DMS114 treated with DMSO at 0.1 percent for 48 hours (cell line): ENCODE data around the gene LOXHD1.

Source experiments
- DNase-seq: peaks from one replicate; lab custom pipeline; 2025; ENCODE audit not compliant: unreplicated experiment; lab: John Stamatoyannopoulos, UW

The LOXHD1 gene, protein sequence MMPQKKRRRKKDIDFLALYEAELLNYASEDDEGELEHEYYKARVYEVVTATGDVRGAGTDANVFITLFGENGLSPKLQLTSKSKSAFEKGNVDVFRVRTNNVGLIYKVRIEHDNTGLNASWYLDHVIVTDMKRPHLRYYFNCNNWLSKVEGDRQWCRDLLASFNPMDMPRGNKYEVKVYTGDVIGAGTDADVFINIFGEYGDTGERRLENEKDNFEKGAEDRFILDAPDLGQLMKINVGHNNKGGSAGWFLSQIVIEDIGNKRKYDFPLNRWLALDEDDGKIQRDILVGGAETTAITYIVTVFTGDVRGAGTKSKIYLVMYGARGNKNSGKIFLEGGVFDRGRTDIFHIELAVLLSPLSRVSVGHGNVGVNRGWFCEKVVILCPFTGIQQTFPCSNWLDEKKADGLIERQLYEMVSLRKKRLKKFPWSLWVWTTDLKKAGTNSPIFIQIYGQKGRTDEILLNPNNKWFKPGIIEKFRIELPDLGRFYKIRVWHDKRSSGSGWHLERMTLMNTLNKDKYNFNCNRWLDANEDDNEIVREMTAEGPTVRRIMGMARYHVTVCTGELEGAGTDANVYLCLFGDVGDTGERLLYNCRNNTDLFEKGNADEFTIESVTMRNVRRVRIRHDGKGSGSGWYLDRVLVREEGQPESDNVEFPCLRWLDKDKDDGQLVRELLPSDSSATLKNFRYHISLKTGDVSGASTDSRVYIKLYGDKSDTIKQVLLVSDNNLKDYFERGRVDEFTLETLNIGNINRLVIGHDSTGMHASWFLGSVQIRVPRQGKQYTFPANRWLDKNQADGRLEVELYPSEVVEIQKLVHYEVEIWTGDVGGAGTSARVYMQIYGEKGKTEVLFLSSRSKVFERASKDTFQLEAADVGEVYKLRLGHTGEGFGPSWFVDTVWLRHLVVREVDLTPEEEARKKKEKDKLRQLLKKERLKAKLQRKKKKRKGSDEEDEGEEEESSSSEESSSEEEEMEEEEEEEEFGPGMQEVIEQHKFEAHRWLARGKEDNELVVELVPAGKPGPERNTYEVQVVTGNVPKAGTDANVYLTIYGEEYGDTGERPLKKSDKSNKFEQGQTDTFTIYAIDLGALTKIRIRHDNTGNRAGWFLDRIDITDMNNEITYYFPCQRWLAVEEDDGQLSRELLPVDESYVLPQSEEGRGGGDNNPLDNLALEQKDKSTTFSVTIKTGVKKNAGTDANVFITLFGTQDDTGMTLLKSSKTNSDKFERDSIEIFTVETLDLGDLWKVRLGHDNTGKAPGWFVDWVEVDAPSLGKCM (N-terminal part only)

DNA sequence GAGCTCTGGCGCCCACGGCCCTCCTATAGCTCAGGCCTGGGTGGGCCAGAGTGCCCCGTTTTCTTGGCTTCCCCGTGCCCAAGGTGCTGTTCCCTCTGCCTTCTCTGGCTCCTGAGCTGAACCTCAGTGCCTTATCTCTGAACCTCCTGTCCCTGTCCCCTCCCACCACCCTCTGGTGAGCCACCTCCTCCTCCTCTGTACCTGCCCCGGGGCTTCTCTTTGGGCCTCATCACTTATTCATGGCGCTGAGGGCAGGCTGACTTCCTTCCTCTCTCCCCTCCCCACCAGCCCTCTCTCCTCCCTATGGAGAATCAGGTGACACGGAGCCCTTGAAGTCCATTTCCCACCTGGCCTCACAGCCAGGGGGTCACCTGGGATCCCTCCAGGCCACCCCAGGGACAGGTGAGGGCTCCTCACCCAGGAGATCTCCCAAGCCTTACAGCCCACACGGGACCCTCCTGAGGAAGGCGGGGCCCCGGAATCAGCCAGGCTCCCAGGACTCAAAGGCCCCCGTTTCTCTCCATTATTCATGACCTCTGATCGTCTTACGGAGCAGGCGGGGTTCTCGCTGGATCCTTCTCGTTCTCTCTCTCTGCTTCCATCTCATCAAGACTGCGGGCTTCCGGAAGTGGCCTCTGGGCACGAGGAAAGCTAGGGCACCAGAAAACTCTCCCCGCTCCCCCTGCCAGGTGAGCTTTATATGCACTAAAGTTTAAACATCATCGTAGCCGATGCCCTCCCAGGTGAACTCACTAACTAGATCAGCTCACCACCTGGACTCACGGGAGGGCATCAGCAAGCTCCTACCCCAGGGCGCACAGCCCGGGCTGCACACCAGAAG lies at the start of gene LOXHD1:
Gene LOXHD1, minus strand, starts transcription at position 106 of the 841 bp plus-strand sequence. CDS start 187 bp downstream, outside the sequence.
- DNase-seq: no peak

DNA sequence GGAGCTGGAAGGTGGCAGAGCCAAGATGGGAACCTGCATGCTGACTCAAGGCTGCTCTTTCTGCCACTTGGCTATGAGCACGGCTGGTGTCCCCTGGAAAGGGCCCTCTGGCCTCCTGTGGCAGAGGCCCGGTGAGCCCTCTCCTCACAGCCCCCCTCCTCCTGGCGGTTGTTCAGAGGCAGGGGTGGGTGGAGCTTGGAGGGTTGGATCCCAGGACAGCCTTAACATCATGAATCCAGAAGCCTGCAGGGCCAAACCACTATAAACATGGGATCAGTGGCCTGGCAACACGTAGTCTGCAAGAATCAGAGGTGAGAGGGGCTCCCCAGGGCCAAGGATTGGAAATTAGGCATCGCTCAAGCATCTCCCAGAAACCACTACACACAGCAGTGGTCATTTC lies 48.5 kb upstream of the LOXHD1 start:
- DNase-seq: no peak

DNA sequence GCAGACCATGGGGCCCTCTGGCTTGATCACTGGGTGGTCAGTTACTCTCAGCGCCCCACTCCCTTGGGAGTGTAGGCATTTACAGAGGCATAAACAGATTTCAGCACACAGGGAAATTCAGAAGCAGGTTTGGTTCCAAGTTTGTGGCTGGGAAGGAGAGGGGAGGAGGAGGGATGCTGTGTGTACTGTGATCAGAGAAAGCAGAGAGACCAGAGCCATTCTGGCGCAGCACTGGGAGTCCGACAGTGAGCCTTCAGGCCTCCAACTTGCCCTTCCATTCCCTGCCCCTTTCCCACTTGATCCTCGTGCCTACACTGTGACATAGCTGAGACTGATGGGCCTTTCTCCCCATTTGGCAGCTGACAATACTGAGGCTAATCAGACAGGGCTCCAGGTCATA lies 47.8 kb upstream of the LOXHD1 start:
- no peak for DNase-seq

- DNase-seq: no peak
Observed at GRCh38 chr18:46704189-46704588, 47.2 kb upstream of the LOXHD1 start.

DNA sequence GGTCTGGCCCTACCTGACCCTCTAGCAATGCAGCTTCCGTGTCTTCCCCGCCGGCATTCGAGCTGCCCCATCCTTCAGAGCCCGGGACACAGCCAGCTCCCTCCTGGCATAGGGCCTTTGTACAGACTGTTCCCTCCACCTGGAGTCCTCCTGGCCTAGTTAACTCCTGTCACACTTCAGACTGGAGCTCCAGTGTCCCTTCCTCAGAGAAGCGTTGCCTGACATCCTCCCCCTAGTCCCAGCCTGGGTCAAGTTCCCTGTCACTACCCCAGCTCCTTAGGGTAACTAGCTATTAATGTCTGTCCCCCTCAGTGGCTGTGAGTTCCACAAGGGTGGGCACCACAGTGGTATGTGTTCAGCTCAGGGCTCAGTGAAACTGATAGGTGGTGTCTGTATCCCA lies 45.5 kb upstream of the LOXHD1 start:
- DNase-seq: no peak

- DNase-seq: no peak
Observed at GRCh38 chr18:46700066-46700824, 43.2 kb upstream of the LOXHD1 start.

DNA sequence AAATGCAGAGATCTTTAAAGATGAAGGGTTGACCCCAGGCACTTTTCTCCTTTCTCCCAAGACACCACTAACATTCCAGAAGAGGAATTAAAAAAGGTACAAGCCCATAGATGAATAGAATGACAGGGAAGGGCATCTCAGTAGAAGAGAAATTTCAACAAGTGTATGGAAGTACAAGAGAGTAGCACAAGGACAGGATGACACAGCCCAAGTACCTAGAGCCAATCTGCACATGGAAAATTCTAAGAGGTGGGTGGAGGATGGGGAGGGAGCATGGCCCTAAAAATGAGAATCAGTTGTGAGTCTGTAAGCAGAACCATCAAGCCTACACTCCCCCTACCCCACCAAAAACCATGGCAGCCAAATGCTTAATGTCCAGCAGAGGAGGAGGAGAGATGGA lies 39.7 kb upstream of the LOXHD1 start:
- no peak for DNase-seq

DNA sequence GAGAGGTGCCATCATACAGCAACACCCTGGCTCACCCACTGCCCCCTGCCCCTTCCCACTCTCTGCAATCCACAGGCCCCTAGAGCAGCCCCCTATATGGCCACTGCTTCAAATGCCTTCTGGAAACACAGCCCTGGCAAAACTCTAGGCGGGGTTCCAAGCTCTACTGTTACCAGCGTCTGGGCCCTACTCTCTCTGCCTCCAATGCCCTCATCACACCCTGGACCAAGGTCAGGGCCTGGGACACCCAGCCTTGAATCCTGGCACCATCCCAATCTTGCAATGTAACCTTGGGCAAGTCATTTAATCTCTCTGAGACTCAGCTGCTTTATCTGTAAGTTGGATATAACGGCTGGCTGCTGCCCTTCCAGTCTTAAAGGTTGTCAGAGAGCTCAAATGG lies 39.2 kb upstream of the LOXHD1 start:
- no peak for DNase-seq

- no peak for DNase-seq
Observed at GRCh38 chr18:46693996-46694395, 37.0 kb upstream of the LOXHD1 start.

DNA sequence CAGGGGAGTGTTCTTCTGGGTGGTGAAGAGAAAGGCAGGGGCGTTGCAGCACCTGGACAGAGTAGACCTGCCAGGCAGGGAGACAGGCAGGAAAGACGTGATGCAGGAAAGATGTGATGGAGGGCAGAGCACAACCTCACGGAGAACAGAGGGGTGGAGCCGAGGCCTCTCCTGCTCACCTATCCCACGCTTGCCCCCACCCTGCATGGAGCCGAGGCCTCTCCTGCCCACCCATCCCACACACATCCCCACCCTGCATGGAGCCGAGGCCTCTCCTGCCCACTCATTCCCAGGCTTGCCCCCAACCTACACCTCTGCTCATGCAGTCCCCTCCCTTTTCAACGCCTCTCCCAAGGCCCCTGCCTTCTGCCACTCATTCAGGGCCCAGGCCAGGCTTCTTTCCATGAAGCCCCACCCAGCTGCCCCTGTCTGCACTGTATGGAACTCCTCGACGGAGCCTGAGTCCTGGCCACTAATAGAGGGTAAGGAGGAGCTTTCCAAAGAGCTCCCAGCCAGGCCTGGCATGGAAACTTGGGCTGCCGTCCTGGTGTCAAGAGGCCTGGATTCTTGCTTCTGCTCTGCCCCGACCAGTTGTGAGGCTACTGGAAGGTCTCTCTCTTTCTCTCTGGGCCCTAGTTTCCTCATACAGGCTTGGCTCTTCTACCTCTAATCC lies 32.0 kb upstream of the LOXHD1 start:
- no peak for DNase-seq

GRCh38 chr18:46686186-46686585 lies 29.2 kb upstream of the LOXHD1 start:
- no peak for DNase-seq

DNA sequence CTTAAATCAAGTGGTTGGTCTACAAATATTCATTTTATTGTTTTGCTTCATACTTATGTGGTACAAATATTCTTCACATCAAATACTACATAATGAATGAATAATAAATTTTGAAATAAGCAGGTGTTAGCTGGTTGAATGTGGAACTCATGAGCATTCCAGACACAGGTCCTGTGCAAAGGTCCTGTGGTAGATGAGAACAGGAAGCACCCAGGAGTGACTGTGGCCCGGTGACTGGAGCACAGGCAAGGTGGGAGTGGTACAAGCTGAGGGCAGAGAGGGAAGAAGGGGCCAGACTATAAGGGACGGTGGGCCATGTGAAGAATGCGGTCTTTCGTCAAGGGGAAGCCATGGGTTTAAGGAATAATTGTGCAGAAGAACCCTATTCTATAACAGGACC lies 26.2 kb upstream of the LOXHD1 start:
- no peak for DNase-seq

DNA sequence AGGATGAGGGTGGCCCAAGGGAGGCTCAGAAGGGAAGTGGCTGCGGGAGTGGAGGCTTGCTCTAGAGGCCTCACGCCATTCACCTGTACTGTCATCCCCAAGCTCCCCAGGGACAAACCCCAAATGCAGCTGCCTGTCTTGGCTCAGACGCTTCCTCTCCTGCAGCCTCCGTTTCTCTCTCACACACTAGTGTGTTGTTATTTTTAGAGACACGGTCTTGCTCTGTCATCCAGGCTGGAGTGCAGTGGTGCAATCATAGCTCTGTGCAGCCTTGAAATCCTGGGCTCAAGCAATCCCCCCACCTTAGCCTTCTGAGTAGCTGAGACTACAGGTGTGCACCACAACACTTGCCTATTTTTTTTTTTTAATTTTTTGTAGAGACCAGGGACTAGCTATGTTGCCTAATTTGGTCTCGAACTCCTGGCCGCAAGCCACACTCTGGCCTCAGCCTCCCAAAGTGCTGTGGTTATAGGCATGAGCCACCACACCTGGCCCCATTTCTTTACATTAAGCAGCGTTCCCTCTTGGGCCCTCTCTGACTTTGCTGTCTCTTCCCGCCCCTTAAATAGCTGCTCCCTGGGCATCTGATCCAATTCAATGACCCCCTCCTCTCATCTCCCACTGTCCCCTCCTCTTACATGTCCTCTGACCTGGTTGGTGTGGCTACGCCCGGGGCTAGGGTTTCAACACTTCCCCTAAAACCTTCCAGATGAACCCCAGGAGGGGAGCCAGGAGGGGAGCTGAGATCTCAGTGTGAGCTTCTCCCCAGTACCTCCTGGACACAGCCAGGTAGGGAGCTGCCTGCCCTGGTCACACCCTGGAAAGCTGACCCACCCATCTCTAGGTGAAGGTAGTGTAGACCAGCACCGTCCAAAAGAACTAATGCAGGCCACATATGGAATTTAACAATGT lies 24.0 kb upstream of the LOXHD1 start:
- DNase-seq: no peak

GRCh38 chr18:46679846-46680598 lies 23.0 kb upstream of the LOXHD1 start:
- DNase-seq: no peak

- DNase-seq: no peak
Observed at GRCh38 chr18:46678785-46679399, 21.9 kb upstream of the LOXHD1 start.

DNA sequence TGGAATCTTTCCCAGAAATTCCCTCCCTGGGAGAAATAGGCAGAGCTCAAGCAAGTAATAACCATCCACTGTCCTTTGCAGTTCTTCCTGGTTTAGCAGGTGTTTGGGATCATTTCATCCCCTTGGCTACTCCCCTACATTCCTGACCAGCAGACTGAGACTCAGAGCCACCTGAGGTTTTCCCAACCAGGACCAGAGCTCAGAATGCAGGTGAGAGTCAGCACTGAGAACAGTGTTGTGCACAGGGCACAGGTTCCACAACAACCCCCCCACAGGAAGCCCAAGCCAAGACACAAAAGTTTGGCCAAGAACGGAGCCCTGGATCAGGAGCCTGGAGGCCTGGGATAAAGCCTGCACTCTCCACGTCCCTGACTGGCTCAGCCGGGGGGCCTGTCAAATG lies 21.0 kb upstream of the LOXHD1 start:
- no peak for DNase-seq

DNA sequence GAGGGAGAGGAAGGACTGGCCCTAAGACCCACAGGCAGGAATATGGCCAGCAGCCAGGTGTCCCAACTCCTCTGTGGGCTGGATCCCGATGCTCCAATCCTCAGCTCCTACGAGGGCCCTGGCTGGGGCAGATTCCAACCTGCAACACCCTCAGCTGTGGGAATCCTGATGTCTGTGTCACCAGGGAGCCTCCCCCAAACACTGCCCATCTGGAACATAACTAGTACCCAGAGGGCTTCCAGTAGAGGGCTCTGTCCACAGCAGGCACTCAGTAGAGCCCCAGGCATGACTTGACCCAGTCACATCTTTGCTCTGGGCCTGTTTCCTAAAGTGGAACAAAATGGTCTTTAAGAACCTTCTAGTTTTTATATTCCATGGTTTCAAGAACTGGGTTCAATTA lies 20.6 kb upstream of the LOXHD1 start:
- DNase-seq: no peak
